Ovary (tissue), 3 donors: ENCODE results near the gene GNA14.

Experiments used
- CTCF ChIP-seq, 3 donors: fragments of 450-650 bp in 2 of 3; fragments of 200-600 bp in 1 of 3; IDR thresholded peaks; one replicate each; pipeline versions ENCODE4 v1.5.1 to v1.8.0; 2016 to 2022; ENCODE audit warnings: antibody characterized with exemption in 3 of 3, mild to moderate bottlenecking in 1 of 3
- EP300 ChIP-seq: sonication (generic); formaldehyde crosslinking; IDR thresholded peaks from one replicate; pipeline ENCODE4 v1.6.1; 2017; ENCODE audit warnings: antibody characterized with exemption
- donor health status: DM: no; HTN: no; CAD: no.

DNA sequence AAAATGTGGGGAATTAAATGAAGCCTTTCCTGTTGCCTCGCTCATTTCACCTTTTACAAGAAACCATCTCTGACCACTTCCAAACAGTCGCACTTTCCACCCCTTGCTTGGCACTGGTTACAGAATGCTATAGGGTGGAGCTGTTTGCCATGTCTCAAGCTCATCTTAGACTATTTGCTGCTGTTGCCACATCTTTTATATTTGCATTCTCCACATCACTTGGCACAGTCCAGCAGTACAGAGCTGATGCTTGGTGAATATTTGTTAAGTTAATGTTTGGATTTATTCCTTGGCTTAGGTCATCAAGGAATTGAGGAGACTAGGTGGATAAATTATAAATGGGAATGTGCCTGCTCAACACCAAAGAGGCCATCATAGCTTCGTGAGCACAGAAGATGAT is 53.2 kb downstream of the GNA14 start:
- TF ChIP-seq CTCF (IDR thresholded peaks at IDR 0.05) (no peak), EP300 (no peak)
